Neural cell (in vitro differentiated cells): ENCODE data around the gene PRDX5. TPM values are rescaled to one million over a fixed set of nuclear protein-coding genes. Genes with fewer than 3 reads are reported as not detected.

Experiments
- H2AFZ ChIP-seq: fragments of 200-600, 300-800 bp; sonication (generic), shearing (Covaris generic); 2 replicates; pipeline ENCODE4 v1.6.0; 2014; ENCODE audit warnings: low read depth, mild to moderate bottlenecking, antibody characterized with exemption, low read length, moderate library complexity
- H3F3A ChIP-seq: fragments of 200-600 bp; shearing (Covaris generic); 2 replicates; pipeline ENCODE4 v1.6.1; 2016; ENCODE audit warnings: mild to moderate bottlenecking, moderate library complexity, mixed read lengths, antibody characterized with exemption, low read length; ENCODE audit not compliant: insufficient read depth, poor library complexity, severe bottlenecking
- H3K27ac ChIP-seq: fragments of 200-600, 300-800 bp; sonication (generic), shearing (Covaris generic); 2 replicates; pipeline ENCODE4 v1.5.1; 2014; ENCODE audit warnings: mild to moderate bottlenecking, low read length, moderate library complexity
- H3K27me3 ChIP-seq: fragments of 300-800, 200-600 bp; sonication (generic), shearing (Covaris generic); 2 replicates; pipeline ENCODE4 v1.6.0; 2014; ENCODE audit warnings: mild to moderate bottlenecking, low read depth, low read length, moderate library complexity; ENCODE audit not compliant: insufficient read depth
- H3K36me3 ChIP-seq: fragments of 300-800, 200-600 bp; sonication (generic), shearing (Covaris generic); 2 replicates; pipeline ENCODE4 v1.5.1; 2014; ENCODE audit warnings: mild to moderate bottlenecking, antibody characterized with exemption, low read length, moderate library complexity; ENCODE audit not compliant: insufficient read depth
- H3K4me2 ChIP-seq: fragments of 300-800, 200-600 bp; sonication (generic), shearing (Covaris generic); 2 replicates; pipeline ENCODE4 v1.6.0; 2014; ENCODE audit warnings: mild to moderate bottlenecking, low read length
- H3K4me3 ChIP-seq: fragments of 300-800, 200-600 bp; sonication (generic), shearing (Covaris generic); 2 replicates; pipeline ENCODE4 v1.5.1; 2014; ENCODE audit warnings: mild to moderate bottlenecking, low read length, moderate library complexity
- H3K79me2 ChIP-seq: fragments of 200-600 bp; shearing (Covaris generic); replicated peaks from 2 replicates; pipeline ENCODE4 v1.6.0; 2014; ENCODE audit warnings: mild to moderate bottlenecking, low read length, moderate library complexity; ENCODE audit not compliant: insufficient read depth
- H3K9ac ChIP-seq: fragments of 300-800, 200-600 bp; sonication (generic), shearing (Covaris generic); 2 replicates; pipeline ENCODE4 v1.6.1; 2016; ENCODE audit warnings: mild to moderate bottlenecking, low read length, mixed read lengths
- H3K9me2 ChIP-seq: fragments of 200-600 bp; shearing (Covaris generic); 2 replicates; pipeline ENCODE4 v1.6.1; 2016; ENCODE audit warnings: mild to moderate bottlenecking, low read length, mixed read lengths; ENCODE audit not compliant: insufficient read depth
- H3K9me3 ChIP-seq: fragments of 200-600, 300-800 bp; sonication (generic), shearing (Covaris generic); 2 replicates; pipeline ENCODE4 v1.6.1; 2016; ENCODE audit warnings: mild to moderate bottlenecking, mixed run types, low read length, moderate library complexity, mixed read lengths
- H4K20me1 ChIP-seq: fragments of 200-600 bp; shearing (Covaris generic); 2 replicates; pipeline ENCODE4 v1.6.1; 2016; ENCODE audit warnings: mild to moderate bottlenecking, mixed run types; ENCODE audit not compliant: insufficient read depth
- EP300 ChIP-seq: fragments of 450-650 bp; conservative IDR thresholded peaks from 2 replicates; pipeline ENCODE4 v1.6.1; 2014; ENCODE audit warnings: antibody characterized with exemption, mild to moderate bottlenecking, moderate library complexity; ENCODE audit not compliant: poor library complexity, severe bottlenecking
- EZH2 ChIP-seq: fragments of 200-600, 300-800 bp; shearing (Covaris generic), sonication (generic); IDR thresholded peaks from 2 replicates; pipeline ENCODE4 v1.6.1; 2014; ENCODE audit warnings: antibody characterized with exemption, low read length, borderline replicate concordance, mild to moderate bottlenecking; ENCODE audit not compliant: insufficient read depth, poor library complexity, severe bottlenecking
- MXI1 ChIP-seq: fragments of 450-650 bp; conservative IDR thresholded peaks from 2 replicates; pipeline ENCODE4 v1.6.1; 2014; ENCODE audit warnings: antibody characterized with exemption, mild to moderate bottlenecking; ENCODE audit not compliant: poor library complexity, severe bottlenecking
- POLR2AphosphoS5 ChIP-seq: IDR thresholded peaks from 2 replicates; pipeline ENCODE4 v1.6.1; 2012
- RAD21 ChIP-seq: fragments of 450-650 bp; conservative IDR thresholded peaks from 2 replicates; pipeline ENCODE4 v1.6.1; 2014; ENCODE audit warnings: antibody characterized with exemption, mild to moderate bottlenecking, moderate library complexity
- REST ChIP-seq: IDR thresholded peaks from 2 replicates; pipeline ENCODE4 v1.6.1; 2012; ENCODE audit warnings: borderline replicate concordance
- SMC3 ChIP-seq: fragments of 450-650 bp; conservative IDR thresholded peaks from 2 replicates; pipeline ENCODE4 v1.6.1; 2014; ENCODE audit warnings: antibody characterized with exemption, mild to moderate bottlenecking, moderate library complexity; ENCODE audit not compliant: poor library complexity
- TAF1 ChIP-seq: IDR thresholded peaks from 2 replicates; pipeline ENCODE4 v1.6.1; 2012; ENCODE audit warnings: low read depth
- polyA plus RNA-seq: library from polyadenylated mRNA; depleted of rRNA; stranded (reverse); fragments of >200 nt; gene quantifications from 2 replicates; pipeline ENCODE4 v1.2.3, GENCODE V29; 2014
- TF ChIP-seq, protein P1 (sequence below): fragments of 450-650 bp; IDR thresholded peaks from 2 replicates; pipeline ENCODE4 v1.5.1; 2014; ENCODE audit warnings: antibody characterized with exemption, mild to moderate bottlenecking, moderate library complexity; ENCODE audit not compliant: poor library complexity, severe bottlenecking

PRDX5 gene
- polyA plus RNA-seq, 1 donor from 2014 or later, result 452 TPM

GRCh38 chr11:64303109-64304031 is 14.6 kb upstream of the PRDX5 start:
- H3F3A ChIP-seq, result no peaks in the 10 kb centered on the region
- H2AFZ ChIP-seq, result no peak overlapping the region
- H3K36me3 ChIP-seq, result no peaks in the 10 kb centered on the region
- peaks cover 6% of the 10 kb centered on the region for H4K20me1 ChIP-seq
- H3K9ac ChIP-seq, result no peak overlapping the region
- peaks cover 37% of the 10 kb centered on the region for H3K27me3 ChIP-seq
- H3K9me2 ChIP-seq, result no peaks in the 10 kb centered on the region
- H3K4me2 ChIP-seq, result no peak overlapping the region
- TF ChIP-seq SMC3 (no peak), RAD21 (no peak), REST (no peak), EZH2 (no peak), POLR2AphosphoS5 (no peak), TAF1 (no peak), EP300 (no peak)
- TF ChIP-seq, protein P1, sequence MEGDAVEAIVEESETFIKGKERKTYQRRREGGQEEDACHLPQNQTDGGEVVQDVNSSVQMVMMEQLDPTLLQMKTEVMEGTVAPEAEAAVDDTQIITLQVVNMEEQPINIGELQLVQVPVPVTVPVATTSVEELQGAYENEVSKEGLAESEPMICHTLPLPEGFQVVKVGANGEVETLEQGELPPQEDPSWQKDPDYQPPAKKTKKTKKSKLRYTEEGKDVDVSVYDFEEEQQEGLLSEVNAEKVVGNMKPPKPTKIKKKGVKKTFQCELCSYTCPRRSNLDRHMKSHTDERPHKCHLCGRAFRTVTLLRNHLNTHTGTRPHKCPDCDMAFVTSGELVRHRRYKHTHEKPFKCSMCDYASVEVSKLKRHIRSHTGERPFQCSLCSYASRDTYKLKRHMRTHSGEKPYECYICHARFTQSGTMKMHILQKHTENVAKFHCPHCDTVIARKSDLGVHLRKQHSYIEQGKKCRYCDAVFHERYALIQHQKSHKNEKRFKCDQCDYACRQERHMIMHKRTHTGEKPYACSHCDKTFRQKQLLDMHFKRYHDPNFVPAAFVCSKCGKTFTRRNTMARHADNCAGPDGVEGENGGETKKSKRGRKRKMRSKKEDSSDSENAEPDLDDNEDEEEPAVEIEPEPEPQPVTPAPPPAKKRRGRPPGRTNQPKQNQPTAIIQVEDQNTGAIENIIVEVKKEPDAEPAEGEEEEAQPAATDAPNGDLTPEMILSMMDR, result no peak
- no peak overlapping the region for H3K27ac ChIP-seq
- H3K4me3 ChIP-seq, result no peak overlapping the region
- peaks cover 10% of the 10 kb centered on the region for H3K79me2 ChIP-seq
- no peaks in the 10 kb centered on the region for H3K9me3 ChIP-seq

DNA sequence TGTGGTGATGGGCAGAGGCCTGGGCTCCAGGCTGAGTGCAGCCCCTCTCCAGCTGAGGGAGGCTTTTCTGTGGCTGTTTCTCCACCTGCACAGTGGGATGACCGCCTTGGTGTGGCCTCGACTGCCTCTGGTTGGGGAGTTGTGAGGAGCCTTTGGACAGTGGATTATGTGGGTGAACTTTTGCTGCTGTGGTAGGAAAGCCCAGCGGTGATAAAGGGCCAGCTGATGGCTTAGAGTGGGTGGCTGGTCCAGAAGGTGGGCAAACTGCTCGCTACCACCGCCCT is 13.9 kb upstream of the PRDX5 start:
- H3K79me2 ChIP-seq, result peaks cover 10% of the 10 kb centered on the region
- H3K9me3 ChIP-seq, result no peaks in the 10 kb centered on the region
- peak overlapping the region; percentile 75 for H3K9ac ChIP-seq
- no peaks in the 10 kb centered on the region for H3F3A ChIP-seq
- H3K27me3 ChIP-seq, result peaks cover 31% of the 10 kb centered on the region
- H3K36me3 ChIP-seq, result no peaks in the 10 kb centered on the region
- H3K4me2 ChIP-seq, result peak overlapping the region; percentile 33
- TF ChIP-seq REST (no peak), EP300 (no peak), MXI1 (no peak), EZH2 (no peak), RAD21 (no peak)
- TF ChIP-seq, protein P1, result no peak
- H3K4me3 ChIP-seq, result peak overlapping the region; percentile 85
- H3K9me2 ChIP-seq, result no peaks in the 10 kb centered on the region
- peaks cover 6% of the 10 kb centered on the region for H4K20me1 ChIP-seq
- no peak overlapping the region for H2AFZ ChIP-seq
- no peak overlapping the region for H3K27ac ChIP-seq
